Neural progenitor cell (in vitro differentiated cells): Measurements from ENCODE around the gene ADK.

Source experiments
- EZH2 ChIP-seq: fragments of 200-600 bp; sonication (generic); IDR thresholded peaks from 2 replicates; pipeline ENCODE4 v1.6.1; 2017; ENCODE audit warnings: antibody characterized with exemption, mild to moderate bottlenecking, moderate library complexity
- EZH2phosphoT487 ChIP-seq: fragments of 200-600 bp; sonication (generic); IDR thresholded peaks from 2 replicates; pipeline ENCODE4 v1.6.1; 2017; ENCODE audit warnings: antibody characterized with exemption
- TF ChIP-seq, protein P1 (sequence below): fragments of 200-600 bp; sonication (generic); IDR thresholded peaks from 2 replicates; pipeline ENCODE4 v1.5.1; 2017; ENCODE audit warnings: antibody characterized with exemption, mild to moderate bottlenecking

DNA sequence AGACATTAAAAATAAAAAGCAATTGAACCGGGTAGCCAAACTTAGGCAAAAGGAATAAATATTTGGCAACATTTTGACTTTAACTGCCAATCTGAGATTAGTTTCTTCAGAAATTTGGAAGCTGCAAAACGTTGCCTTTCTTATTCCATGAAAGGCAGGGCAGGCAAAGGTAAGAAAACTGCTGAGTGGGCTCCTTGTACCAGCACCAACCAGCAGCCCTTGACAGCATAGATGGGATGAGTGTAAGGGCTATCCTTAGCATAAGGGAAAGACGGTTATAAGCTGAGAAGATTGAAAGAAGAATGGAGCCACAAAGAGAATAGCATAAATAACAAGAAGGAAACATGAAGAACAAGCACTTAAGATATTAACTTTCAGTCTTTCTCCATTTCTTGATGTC lies 29.0 kb upstream of the ADK start:
- no peak for TF ChIP-seq EZH2phosphoT487
- TF ChIP-seq, protein P1, sequence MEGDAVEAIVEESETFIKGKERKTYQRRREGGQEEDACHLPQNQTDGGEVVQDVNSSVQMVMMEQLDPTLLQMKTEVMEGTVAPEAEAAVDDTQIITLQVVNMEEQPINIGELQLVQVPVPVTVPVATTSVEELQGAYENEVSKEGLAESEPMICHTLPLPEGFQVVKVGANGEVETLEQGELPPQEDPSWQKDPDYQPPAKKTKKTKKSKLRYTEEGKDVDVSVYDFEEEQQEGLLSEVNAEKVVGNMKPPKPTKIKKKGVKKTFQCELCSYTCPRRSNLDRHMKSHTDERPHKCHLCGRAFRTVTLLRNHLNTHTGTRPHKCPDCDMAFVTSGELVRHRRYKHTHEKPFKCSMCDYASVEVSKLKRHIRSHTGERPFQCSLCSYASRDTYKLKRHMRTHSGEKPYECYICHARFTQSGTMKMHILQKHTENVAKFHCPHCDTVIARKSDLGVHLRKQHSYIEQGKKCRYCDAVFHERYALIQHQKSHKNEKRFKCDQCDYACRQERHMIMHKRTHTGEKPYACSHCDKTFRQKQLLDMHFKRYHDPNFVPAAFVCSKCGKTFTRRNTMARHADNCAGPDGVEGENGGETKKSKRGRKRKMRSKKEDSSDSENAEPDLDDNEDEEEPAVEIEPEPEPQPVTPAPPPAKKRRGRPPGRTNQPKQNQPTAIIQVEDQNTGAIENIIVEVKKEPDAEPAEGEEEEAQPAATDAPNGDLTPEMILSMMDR, result no peak
- TF ChIP-seq EZH2, result no peak
